Anterior cingulate cortex (tissue), 58 donors: ENCODE results near the gene TREM2.
"Not testable (repeated sequence)": the region's sequence is repeated elsewhere in the genome, so short reads cannot be mapped to it uniquely, and the experiment has no call there.

ENCODE experiments used
- DNase-seq, 58 donors: peaks; one replicate each; lab custom pipeline; 2025; lab: John Stamatoyannopoulos, UW

The TREM2 gene

DNA sequence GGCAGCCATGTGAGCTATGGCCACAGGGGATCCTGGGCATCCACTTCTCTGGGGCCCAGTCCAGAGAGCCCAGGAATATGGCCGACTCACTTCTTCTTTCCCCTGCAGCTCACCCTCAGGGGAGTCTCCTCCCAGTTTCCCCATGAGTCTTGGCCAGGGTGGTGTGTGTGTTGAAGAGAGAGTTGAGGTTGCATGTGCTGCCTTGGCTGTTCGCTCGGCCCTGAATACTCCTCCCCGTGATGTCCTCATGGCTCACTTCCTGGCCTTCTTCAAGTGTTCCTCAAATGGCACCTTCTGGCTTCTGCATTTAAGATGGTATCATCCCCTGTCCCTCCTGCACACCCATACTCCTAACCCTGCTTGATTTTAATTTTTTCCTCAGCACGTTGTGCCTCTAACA, 5.6 kb downstream of the TREM2 start:
- peak in 13 of 58 donors; percentile 5 to 32 (median 14) for DNase-seq

DNA sequence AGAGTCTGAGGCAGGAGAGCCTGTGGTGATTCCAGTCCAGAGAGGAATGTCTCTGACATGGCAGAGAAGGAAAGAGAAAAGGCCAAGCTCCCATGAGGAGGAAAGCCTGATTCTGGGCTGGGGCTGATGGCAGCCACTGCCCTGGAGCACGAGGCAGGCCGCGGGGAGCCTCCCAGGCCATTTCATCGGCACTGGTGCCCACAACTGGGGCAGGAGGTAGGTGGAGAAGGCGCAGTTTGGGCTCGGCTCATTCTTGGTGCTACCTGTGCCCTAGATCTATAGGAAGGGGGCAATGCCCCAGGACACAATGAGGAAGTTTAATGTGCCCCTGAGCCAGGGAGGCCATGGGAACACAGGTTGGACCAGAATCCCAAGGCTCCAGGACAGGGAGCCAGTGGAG, 6.1 kb downstream of the TREM2 start:
- DNase-seq = no peak

DNA sequence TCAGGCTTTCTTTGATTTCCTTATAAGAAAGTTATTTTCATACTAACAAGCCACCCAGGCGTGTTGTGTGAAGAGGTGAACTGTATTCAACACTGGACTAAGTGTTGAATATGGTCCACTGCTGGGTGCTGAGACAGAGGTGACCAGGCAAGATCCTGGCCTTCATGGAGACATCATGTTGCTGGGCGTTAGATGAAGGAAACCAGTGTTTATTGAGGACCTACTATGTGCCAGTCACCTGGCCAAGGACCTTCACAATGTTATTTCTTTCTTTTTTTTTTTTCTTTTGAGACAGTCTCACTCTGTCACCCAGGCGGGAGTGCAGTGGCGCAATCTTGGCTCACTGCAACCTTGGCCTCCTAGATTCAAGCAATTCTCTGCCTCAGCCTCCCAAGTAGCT, 6.9 kb downstream of the TREM2 start:
- DNase-seq = no peak

DNA sequence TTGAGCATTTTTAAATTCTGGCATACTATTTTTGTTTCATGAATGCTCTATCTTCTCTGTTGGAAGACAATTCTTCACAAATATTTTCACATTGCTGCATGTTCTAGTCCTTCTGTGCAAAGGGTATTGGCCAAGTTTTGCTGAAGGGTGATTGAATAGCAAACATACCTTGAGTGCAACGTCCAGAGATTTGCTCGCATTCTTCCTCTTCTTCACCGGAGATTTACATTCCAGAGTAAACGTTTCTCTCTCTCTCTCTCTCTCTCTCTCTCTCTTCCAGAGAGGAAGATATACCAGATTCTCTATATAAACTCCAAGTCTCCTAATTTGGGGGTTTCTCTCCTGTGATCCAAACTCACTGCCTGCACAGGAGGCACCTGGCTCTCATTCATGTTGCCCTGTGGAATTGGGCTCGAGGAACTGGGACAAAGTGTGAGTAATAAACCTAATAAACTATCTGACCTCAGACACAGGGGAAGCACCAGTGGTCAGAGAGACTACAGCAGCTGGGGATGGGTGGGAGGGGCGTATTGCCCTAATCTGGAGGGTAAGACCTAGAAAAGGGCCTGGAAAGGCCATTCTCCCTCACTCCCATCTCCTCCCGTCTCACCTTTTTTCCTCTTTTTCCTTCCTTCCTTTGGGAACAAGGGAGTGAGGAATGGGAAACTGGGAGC, 7.6 kb downstream of the TREM2 start:
- no peak for DNase-seq

GRCh38 chr6:41153992-41154625, 8.8 kb downstream of the TREM2 start, which contains the start of gene TREML1:
Gene TREML1 (minus strand): TSS chr6:41154347. CDS start chr6:41154288, 59 bp downstream.
- DNase-seq = no peak

- DNase-seq = no peak
These were observed 9.5 kb downstream of the TREM2 start for GRCh38 chr6:41153451-41153850.

DNA sequence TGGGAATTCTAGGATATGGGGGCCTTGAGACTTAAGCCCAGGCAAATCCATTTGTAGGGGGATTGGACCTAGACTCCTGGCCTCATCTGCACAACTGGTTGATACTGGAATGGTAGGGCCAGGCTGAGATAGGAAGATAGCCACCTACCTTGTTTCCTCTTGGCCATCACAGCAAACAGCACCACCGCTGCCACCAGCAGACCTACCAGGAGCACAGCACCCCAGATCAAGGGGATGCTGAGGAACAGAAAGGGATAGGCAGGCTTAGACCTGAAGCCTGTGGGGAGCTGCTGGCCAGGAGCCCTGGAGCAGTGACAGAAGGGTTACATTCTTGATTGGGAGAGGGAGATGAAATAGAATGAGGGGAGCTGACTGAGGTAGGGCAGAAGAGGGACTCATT, 12.2 kb downstream of the TREM2 start:
- no peak for DNase-seq

DNA sequence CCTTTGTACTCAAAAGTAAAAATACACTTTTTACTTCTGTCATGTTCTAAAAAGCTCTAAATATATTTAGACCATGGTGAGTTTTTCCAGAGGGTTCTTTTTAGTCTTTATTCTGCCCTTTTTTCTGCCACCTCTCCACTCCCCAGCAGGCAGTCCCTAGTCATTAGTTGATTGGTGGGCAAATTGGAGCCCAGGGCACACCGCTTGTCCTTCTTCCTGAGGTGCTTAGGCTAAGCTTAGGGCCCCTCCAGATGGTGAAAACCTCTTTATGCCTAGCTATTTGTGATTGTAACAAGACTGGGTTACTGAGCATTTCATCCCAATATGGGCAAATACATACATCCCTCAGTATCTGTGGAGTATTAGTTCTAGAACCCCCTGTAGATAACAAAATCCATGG, 15.0 kb downstream of the TREM2 start:
- DNase-seq = no peak

GRCh38 chr6:41136911-41137310, 26.0 kb downstream of the TREM2 start:
- no peak for DNase-seq

GRCh38 chr6:41135062-41135832, 27.7 kb downstream of the TREM2 start:
- no peak for DNase-seq

- DNase-seq = no peak
These were observed 30.7 kb downstream of the TREM2 start for GRCh38 chr6:41132254-41132653.

GRCh38 chr6:41125282-41125681, 37.6 kb downstream of the TREM2 start:
- DNase-seq = no peak

- no peak for DNase-seq
These were observed 40.0 kb downstream of the TREM2 start for GRCh38 chr6:41122918-41123317.

DNA sequence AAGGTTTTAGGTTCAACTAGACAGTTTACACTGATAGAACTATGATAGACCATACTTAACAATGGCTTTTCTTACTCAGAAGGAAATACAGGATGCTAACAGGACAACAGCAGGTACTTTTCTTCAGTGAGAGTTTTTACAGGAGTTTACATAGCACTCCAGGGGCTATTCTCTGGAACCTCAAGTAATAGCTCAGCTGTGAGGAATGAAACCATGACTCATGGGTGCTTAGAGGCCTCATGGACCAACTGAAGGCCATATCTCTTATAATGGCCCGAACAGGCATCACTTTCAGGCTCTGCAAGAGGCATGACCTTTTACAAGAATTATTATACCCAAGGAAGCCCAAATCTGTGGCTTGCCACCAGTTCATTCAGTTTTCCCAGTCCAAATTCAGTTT, 40.5 kb downstream of the TREM2 start:
- no peak for DNase-seq

GRCh38 chr6:41120058-41120457, 42.9 kb downstream of the TREM2 start:
- DNase-seq = no peak

DNA sequence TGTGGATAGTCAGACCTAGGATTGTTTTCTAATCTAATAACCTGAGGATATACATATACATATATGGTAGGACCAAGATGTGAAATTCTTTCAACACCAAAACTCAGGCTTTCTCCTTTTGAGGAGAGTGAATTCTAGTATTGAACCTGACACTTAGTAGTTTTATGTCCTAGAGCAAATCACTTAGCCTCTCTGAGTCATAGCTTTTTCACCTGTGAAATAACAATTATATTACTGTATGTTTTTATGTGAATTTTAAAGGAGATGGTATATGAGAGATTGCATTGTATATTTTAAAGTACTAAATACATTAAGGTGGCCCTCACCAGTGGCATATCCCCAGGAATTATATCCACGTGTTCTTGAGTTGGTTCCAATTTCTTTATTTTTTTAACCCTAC, 43.4 kb downstream of the TREM2 start:
- no peak for DNase-seq

GRCh38 chr6:41115027-41115426, 47.9 kb downstream of the TREM2 start:
- DNase-seq = not testable (repeated sequence)

GRCh38 chr6:41111017-41111416, 51.9 kb downstream of the TREM2 start:
- no peak for DNase-seq
